PC-3 (cell line): ENCODE data around the gene UBE2L6. TPM values are rescaled to one million over a fixed set of nuclear protein-coding genes. Genes with fewer than 3 reads are reported as not detected.

Source experiments
- ATAC-seq: fragments of 200-7000 bp; cut with Tn5 transposase; 2 replicates; pipeline ENCODE4 v1.9.1; 2020; ENCODE audit warnings: mild to moderate bottlenecking, moderate library complexity
- BruUV-seq: library from RNA; stranded (reverse); fragments of 400-500 nt; replicated peaks from 2 replicates; lab custom pipeline; 2021; lab: Mats Ljungman, UMichigan
- CTCF ChIA-PET: fragments of 300-600 bp; sonication (Branson Sonifier 250); formaldehyde crosslinking; loops from one replicate; lab custom pipeline; 2022; ENCODE audit warnings: antibody characterized with exemption; lab: Charles Lee
- POLR2A ChIA-PET: fragments of 300-600 bp; sonication (Branson Sonifier 250); formaldehyde crosslinking; loops from one replicate; lab custom pipeline; 2022; ENCODE audit warnings: antibody characterized with exemption; ENCODE audit not compliant: unreplicated experiment; lab: Charles Lee
- DNase-seq: peaks from one replicate; pipeline ENCODE4 v3.0.0-alpha.2; 2015
- H2AFZ ChIP-seq: fragments of 300-600 bp; sonication (generic); 2 replicates; pipeline ENCODE4 v1.6.0; 2016; ENCODE audit warnings: antibody characterized with exemption, low read length
- H3F3A ChIP-seq: fragments of 300-600 bp; sonication (generic); one replicate; pipeline ENCODE4 v1.6.0; 2017; ENCODE audit warnings: antibody characterized with exemption, low read length, control low read depth, mild to moderate bottlenecking; ENCODE audit not compliant: unreplicated experiment
- H3K27ac ChIP-seq: fragments of 300-600 bp; sonication (generic); 2 replicates; pipeline ENCODE4 v1.5.1; 2016; ENCODE audit warnings: mild to moderate bottlenecking, low read length
- H3K27me3 ChIP-seq: fragments of 300-600 bp; sonication (generic); 2 replicates; pipeline ENCODE4 v1.6.1; 2016; ENCODE audit warnings: low read length, mixed read lengths
- H3K36me3 ChIP-seq: fragments of 300-600 bp; sonication (generic); 2 replicates; pipeline ENCODE4 v1.6.1; 2016; ENCODE audit warnings: low read depth, mixed run types, low read length, mixed read lengths
- H3K4me1 ChIP-seq: fragments of 300-600 bp; sonication (generic); 2 replicates; pipeline ENCODE4 v1.5.1; 2016; ENCODE audit warnings: low read length; ENCODE audit not compliant: insufficient read depth
- H3K4me2 ChIP-seq: fragments of 300-600 bp; sonication (generic); 2 replicates; pipeline ENCODE4 v1.6.0; 2016; ENCODE audit warnings: low read length
- H3K4me3 ChIP-seq: fragments of 300-600 bp; sonication (generic); 2 replicates; pipeline ENCODE4 v1.5.1; 2016; ENCODE audit warnings: mild to moderate bottlenecking, low read length, mixed read lengths
- H3K79me2 ChIP-seq: fragments of 300-600 bp; sonication (generic); 2 replicates; pipeline ENCODE4 v1.6.1; 2017; ENCODE audit warnings: low read length, mixed read lengths
- H3K9ac ChIP-seq: fragments of 300-600 bp; sonication (generic); 2 replicates; pipeline ENCODE4 v1.6.0; 2016; ENCODE audit warnings: mild to moderate bottlenecking, low read length
- H3K9me2 ChIP-seq: fragments of 300-600 bp; sonication (generic); replicated peaks from 2 replicates; pipeline ENCODE4 v1.6.1; 2016; ENCODE audit warnings: mixed run types, low read length, mixed read lengths
- H3K9me3 ChIP-seq: fragments of 300-600 bp; sonication (generic); 2 replicates; pipeline ENCODE4 v1.6.1; 2016; ENCODE audit warnings: low read length, mixed read lengths
- H4K20me1 ChIP-seq: fragments of 300-600 bp; sonication (generic); 2 replicates; pipeline ENCODE4 v1.6.1; 2016; ENCODE audit warnings: low read length, mixed read lengths
- CTCF ChIP-seq: fragments of 300-600 bp; sonication (generic); conservative IDR thresholded peaks from 2 replicates; pipeline ENCODE4 v1.5.1; 2017; ENCODE audit warnings: antibody characterized with exemption, low read depth, mild to moderate bottlenecking, low read length
- EZH2 ChIP-seq: fragments of 300-600 bp; sonication (generic); IDR thresholded peaks from one replicate; pipeline ENCODE4 v1.6.1; 2017; ENCODE audit warnings: antibody characterized with exemption, mild to moderate bottlenecking, low read length; ENCODE audit not compliant: unreplicated experiment
- EZH2phosphoT487 ChIP-seq: fragments of 300-600 bp; sonication (generic); IDR thresholded peaks from 2 replicates; pipeline ENCODE4 v1.6.1; 2018; ENCODE audit warnings: mild to moderate bottlenecking, antibody characterized with exemption, low read length, borderline replicate concordance
- intact Hi-C: fragments of 100-400 bp; cut with micrococcal nuclease; formaldehyde crosslinking; loops from 2 replicates; pipeline ENCODE4 v1.9.0; 2023
- total RNA-seq: library from RNA; depleted of rRNA; stranded (reverse); fragments of >200 nt; gene quantifications from 2 replicates; pipeline ENCODE4 v1.2.3, GENCODE V29; 2014

The UBE2L6 gene
- total RNA-seq, 1 experiment from 2014 or later, result 16.5 TPM

- H3K4me3 ChIP-seq, result no peak overlapping the region
- no peaks in the 10 kb centered on the region for H3F3A ChIP-seq
- no peaks in the 10 kb centered on the region for H3K9me2 ChIP-seq
- peaks cover 60% of the 10 kb centered on the region for H3K27me3 ChIP-seq
- no peaks in the 10 kb centered on the region for H4K20me1 ChIP-seq
- H3K4me1 ChIP-seq, result no peaks in the 10 kb centered on the region
- BruUV-seq, result no TSS peak
- POLR2A ChIA-PET, result no interaction called here
- H3K79me2 ChIP-seq, result no peaks in the 10 kb centered on the region
- no peaks in the 10 kb centered on the region for H3K36me3 ChIP-seq
- H2AFZ ChIP-seq, result no peak overlapping the region
- intact Hi-C loops, result no loop called here
- no peak for TF ChIP-seq EZH2phosphoT487
- TF ChIP-seq EZH2, result no peak
- no peak for TF ChIP-seq CTCF
- no peaks in the 10 kb centered on the region for H3K9me3 ChIP-seq
- DNase-seq (no peak), ATAC-seq (no peak)
- CTCF ChIA-PET, result no interaction called here
- H3K9ac ChIP-seq, result no peak overlapping the region
- no peak overlapping the region for H3K4me2 ChIP-seq
- H3K27ac ChIP-seq, result no peak overlapping the region
Measured at GRCh38 chr11:57615308-57615707, 47.8 kb upstream of the UBE2L6 start.

GRCh38 chr11:57614234-57614772, 46.8 kb upstream of the UBE2L6 start:
- no peaks in the 10 kb centered on the region for H4K20me1 ChIP-seq
- ATAC-seq (no peak), DNase-seq (no peak)
- H3F3A ChIP-seq, result no peaks in the 10 kb centered on the region
- no peak overlapping the region for H3K4me2 ChIP-seq
- ChIA-PET CTCF (no interaction called here), POLR2A (no interaction called here)
- peaks cover 70% of the 10 kb centered on the region for H3K27me3 ChIP-seq
- no peaks in the 10 kb centered on the region for H3K4me1 ChIP-seq
- H3K9me3 ChIP-seq, result no peaks in the 10 kb centered on the region
- H3K79me2 ChIP-seq, result no peaks in the 10 kb centered on the region
- H3K9me2 ChIP-seq, result no peaks in the 10 kb centered on the region
- H3K27ac ChIP-seq, result no peak overlapping the region
- no TSS peak for BruUV-seq
- H3K9ac ChIP-seq, result no peak overlapping the region
- no peak for TF ChIP-seq CTCF
- TF ChIP-seq EZH2phosphoT487, result no peak
- no peak for TF ChIP-seq EZH2
- intact Hi-C loops, result no loop called here
- H2AFZ ChIP-seq, result no peak overlapping the region
- no peak overlapping the region for H3K4me3 ChIP-seq
- H3K36me3 ChIP-seq, result no peaks in the 10 kb centered on the region

- Histone ChIP-seq H3K9me3 (no peaks in the 10 kb centered on the region), H4K20me1 (no peaks in the 10 kb centered on the region), H3K27ac (no peak overlapping the region), H3K9ac (no peak overlapping the region), H3K4me1 (no peaks in the 10 kb centered on the region), H3K4me2 (no peak overlapping the region), H3K9me2 (no peaks in the 10 kb centered on the region), H3K79me2 (no peaks in the 10 kb centered on the region), H3F3A (no peaks in the 10 kb centered on the region), H2AFZ (no peak overlapping the region), H3K36me3 (no peaks in the 10 kb centered on the region), H3K27me3 (peaks cover 83% of the 10 kb centered on the region), H3K4me3 (no peak overlapping the region)
- no peak for ATAC-seq
- TF ChIP-seq CTCF (no peak), EZH2phosphoT487 (no peak), EZH2 (no peak)
- ChIA-PET POLR2A (no interaction called here), CTCF (no interaction called here)
- BruUV-seq, result no TSS peak
- intact Hi-C loops, result no loop called here
- no peak for DNase-seq
Measured at GRCh38 chr11:57610170-57610569, 42.7 kb upstream of the UBE2L6 start.
